ENCODE measurements around the gene RAPGEF2.

GRCh38 chr4:159102622-159103383 lies at the start of gene RAPGEF2:
- no peak for TF ChIP-seq CTCF (IDR thresholded peaks at IDR 0.05)
- TF ChIP-seq POLR2A (IDR thresholded peaks at IDR 0.05) = peak; percentile 75

Data from testis (tissue), 2 donors.